ENCODE measurements around the gene TRPT1. TPM values are rescaled to one million over a fixed set of nuclear protein-coding genes. Genes with fewer than 3 reads are reported as not detected.

TRPT1 gene
- total RNA-seq, 1 donor from 2014 or later, result 39.7 TPM

DNA sequence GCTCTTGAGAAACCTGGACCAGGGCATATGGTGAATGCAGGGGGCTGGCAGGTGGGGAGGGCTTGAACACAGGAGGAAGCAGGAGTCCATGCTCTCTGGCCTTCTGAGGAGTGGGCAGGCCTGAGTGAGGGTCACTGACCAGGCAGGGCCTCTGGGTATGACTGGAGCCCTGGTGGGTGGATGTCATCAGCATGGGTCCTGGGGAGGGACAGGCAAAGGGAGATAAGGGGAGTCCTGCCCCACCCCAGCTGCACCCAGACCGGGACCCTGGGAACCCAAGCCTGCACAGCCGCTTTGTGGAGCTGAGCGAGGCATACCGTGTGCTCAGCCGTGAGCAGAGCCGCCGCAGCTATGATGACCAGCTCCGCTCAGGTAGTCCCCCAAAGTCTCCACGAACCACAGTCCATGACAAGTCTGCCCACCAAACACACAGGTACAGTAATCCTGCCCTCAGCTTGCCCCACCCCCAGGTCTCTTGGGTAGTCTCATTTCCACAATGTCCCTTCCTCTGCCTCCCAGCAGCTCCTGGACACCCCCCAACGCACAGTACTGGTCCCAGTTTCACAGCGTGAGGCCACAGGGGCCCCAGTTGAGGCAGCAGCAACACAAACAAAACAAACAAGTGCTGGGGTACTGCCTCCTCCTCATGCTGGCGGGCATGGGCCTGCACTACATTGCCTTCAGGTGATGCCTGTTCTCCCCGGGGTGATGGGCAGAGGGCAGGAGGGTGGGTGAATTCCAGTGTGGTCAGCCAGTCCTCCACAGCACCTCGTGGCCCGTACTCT is 6.4 kb upstream of the TRPT1 start:
- Mint-ChIP-seq H3K4me1 (ENCODE audit: unreplicated experiment) (peaks cover 50% of the 10 kb centered on the region), H3K27me3 (ENCODE audit: unreplicated experiment) (no peaks in the 10 kb centered on the region), H3K36me3 (ENCODE audit: unreplicated experiment) (peaks cover 2% of the 10 kb centered on the region), H3K9me3 (ENCODE audit: unreplicated experiment) (no peaks in the 10 kb centered on the region), H3K4me3 (ENCODE audit: unreplicated experiment) (peak overlapping the region; percentile 80), H3K27ac (ENCODE audit: unreplicated experiment) (no peak overlapping the region)
- no peak for DNase-seq (ENCODE audit: extremely low spot score, unreplicated experiment)
- TF ChIP-seq, protein P1, sequence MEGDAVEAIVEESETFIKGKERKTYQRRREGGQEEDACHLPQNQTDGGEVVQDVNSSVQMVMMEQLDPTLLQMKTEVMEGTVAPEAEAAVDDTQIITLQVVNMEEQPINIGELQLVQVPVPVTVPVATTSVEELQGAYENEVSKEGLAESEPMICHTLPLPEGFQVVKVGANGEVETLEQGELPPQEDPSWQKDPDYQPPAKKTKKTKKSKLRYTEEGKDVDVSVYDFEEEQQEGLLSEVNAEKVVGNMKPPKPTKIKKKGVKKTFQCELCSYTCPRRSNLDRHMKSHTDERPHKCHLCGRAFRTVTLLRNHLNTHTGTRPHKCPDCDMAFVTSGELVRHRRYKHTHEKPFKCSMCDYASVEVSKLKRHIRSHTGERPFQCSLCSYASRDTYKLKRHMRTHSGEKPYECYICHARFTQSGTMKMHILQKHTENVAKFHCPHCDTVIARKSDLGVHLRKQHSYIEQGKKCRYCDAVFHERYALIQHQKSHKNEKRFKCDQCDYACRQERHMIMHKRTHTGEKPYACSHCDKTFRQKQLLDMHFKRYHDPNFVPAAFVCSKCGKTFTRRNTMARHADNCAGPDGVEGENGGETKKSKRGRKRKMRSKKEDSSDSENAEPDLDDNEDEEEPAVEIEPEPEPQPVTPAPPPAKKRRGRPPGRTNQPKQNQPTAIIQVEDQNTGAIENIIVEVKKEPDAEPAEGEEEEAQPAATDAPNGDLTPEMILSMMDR (IDR thresholded peaks at IDR 0.05), result no peak

DNA sequence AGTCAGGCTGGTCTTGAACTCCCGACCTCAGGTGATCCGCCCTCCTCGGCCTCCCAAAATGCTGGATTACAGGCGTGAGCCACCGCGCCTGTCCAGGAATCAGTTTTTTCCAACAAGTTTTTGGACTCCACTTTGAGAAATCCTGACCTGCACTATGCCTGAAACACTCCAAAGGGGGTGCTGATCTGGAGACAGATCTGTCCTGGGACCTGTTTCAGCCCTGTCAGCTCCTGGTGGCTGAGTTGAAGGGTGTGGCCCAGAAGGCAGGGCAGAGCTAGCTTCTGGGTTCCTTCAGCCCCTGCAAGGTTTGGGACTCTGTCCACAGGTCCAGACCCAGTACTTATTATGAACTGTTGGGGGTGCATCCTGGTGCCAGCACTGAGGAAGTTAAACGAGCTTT is 5.6 kb upstream of the TRPT1 start:
- Mint-ChIP-seq H3K36me3 (ENCODE audit: unreplicated experiment) (peaks cover 2% of the 10 kb centered on the region), H3K4me1 (ENCODE audit: unreplicated experiment) (peaks cover 57% of the 10 kb centered on the region), H3K27ac (ENCODE audit: unreplicated experiment) (no peak overlapping the region), H3K27me3 (ENCODE audit: unreplicated experiment) (no peaks in the 10 kb centered on the region), H3K9me3 (ENCODE audit: unreplicated experiment) (no peaks in the 10 kb centered on the region), H3K4me3 (ENCODE audit: unreplicated experiment) (peak overlapping the region; percentile 80)
- DNase-seq (ENCODE audit: extremely low spot score, unreplicated experiment), result no peak
- TF ChIP-seq, protein P1 (IDR thresholded peaks at IDR 0.05), result no peak

DNA sequence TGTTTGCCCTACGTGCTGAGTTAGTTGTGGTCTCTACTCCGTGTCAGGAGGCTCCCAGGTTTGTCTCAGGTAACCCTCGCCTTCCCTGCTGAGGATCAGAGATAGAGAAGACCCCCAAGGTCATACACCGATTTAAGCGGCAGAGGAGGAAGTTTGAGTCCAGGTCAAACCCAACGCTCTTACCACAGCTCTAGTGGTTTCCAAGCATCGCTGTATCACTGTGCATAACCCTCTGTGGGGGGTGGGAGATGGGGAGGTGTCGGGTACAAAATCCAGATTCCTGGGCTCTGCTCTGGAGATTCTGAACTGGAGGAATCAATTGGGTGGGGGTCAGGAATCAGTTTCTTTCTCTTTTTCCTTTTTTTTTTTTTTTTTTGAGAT is 5.0 kb upstream of the TRPT1 start:
- no peaks in the 10 kb centered on the region for H3K27me3 Mint-ChIP-seq (ENCODE audit: unreplicated experiment)
- H3K9me3 Mint-ChIP-seq (ENCODE audit: unreplicated experiment), result no peaks in the 10 kb centered on the region
- H3K4me1 Mint-ChIP-seq (ENCODE audit: unreplicated experiment), result peaks cover 57% of the 10 kb centered on the region
- TF ChIP-seq, protein P1 (IDR thresholded peaks at IDR 0.05), result no peak
- peak overlapping the region; percentile 87 for H3K27ac Mint-ChIP-seq (ENCODE audit: unreplicated experiment)
- H3K36me3 Mint-ChIP-seq (ENCODE audit: unreplicated experiment), result peaks cover 2% of the 10 kb centered on the region
- no peak for DNase-seq (ENCODE audit: extremely low spot score, unreplicated experiment)
- peak overlapping the region; percentile 80 for H3K4me3 Mint-ChIP-seq (ENCODE audit: unreplicated experiment)

DNA sequence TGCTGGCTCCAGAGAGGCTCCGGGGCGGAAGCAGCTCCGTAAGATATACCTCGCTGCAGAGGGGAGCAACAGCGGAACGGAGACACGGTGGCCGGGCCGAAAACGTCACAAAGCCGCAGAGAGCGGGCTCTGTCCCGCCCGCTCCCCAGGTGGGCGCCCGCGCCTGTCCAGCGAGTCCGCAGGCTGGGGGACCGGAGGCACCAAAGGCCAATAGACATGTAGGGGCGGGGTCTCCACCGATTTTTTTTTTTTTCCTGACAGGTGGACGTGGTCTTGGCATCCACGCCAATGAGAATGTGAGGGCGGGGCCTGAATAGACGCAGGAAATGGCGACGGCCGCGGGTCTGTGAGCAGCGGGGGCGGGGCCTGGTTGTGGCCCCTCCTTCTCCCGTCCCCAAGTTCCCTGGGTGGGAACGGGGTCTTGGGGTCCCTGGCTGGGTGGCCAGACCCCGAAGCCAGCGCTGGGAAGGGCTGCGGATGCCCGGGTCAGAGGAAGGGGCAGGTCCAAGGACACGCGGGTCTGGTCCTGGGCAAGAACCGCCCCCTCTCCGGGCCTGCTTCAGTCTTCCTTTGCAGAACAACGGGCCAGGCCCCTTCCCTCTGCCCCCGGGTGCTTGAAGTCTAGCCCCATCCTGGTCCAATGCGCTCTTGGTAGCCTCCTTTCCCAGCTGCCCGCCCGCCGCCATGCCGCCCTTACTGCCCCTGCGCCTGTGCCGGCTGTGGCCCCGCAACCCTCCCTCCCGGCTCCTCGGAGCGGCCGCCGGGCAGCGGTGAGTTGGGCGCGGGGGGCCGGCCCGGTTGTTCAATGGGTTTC is 4.4 kb upstream of the TRPT1 start, which contains the start of gene DNAJC4:
Gene DNAJC4, plus strand, starts transcription at position 378 of the 814 bp plus-strand sequence. Its CDS starts 307 bp downstream, at position 685.
- TF ChIP-seq, protein P1 (IDR thresholded peaks at IDR 0.05), result no peak
- H3K27ac Mint-ChIP-seq (ENCODE audit: unreplicated experiment), result peak within 1 kb of the TSS; percentile 87
- H3K4me1 Mint-ChIP-seq (ENCODE audit: unreplicated experiment), result peaks cover 53% of the 10 kb centered on the region
- peak; percentile 93 for DNase-seq (ENCODE audit: extremely low spot score, unreplicated experiment)
- no peaks in the 10 kb centered on the region for H3K9me3 Mint-ChIP-seq (ENCODE audit: unreplicated experiment)
- peak within 1 kb of the TSS; percentile 80 for H3K4me3 Mint-ChIP-seq (ENCODE audit: unreplicated experiment)
- H3K27me3 Mint-ChIP-seq (ENCODE audit: unreplicated experiment), result no peaks in the 10 kb centered on the region
- H3K36me3 Mint-ChIP-seq (ENCODE audit: unreplicated experiment), result peaks cover under 1% of the 10 kb centered on the region

DNA sequence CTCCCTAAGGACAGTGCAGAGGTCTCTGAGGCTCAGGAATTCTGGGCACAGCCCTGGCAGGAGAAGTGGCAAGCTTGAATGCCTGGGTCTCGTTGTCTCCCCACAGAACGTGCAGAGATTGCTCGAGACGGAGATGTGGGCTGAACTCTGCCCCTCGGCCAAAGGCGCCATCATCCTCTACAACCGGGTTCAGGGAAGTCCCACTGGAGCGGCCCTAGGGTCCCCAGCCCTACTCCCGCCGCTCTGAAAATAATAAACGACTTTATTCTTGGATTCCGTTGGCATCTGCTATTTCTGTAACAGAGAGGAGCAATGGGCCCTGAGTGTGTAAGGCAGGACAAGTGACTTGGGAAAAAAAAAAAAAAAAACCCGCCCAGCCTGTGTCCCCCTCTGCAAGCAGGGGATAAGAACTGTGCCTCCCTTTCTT is 3.8 kb upstream of the TRPT1 start:
- no peaks in the 10 kb centered on the region for H3K9me3 Mint-ChIP-seq (ENCODE audit: unreplicated experiment)
- no peaks in the 10 kb centered on the region for H3K36me3 Mint-ChIP-seq (ENCODE audit: unreplicated experiment)
- TF ChIP-seq, protein P1 (IDR thresholded peaks at IDR 0.05), result no peak
- H3K27ac Mint-ChIP-seq (ENCODE audit: unreplicated experiment), result peak overlapping the region; percentile 87
- no peaks in the 10 kb centered on the region for H3K27me3 Mint-ChIP-seq (ENCODE audit: unreplicated experiment)
- peak overlapping the region; percentile 80 for H3K4me3 Mint-ChIP-seq (ENCODE audit: unreplicated experiment)
- peaks cover 53% of the 10 kb centered on the region for H3K4me1 Mint-ChIP-seq (ENCODE audit: unreplicated experiment)
- no peak for DNase-seq (ENCODE audit: extremely low spot score, unreplicated experiment)

All from osteocyte (in vitro differentiated cells).